ENCODE measurements around the gene OR51V1.
"Not testable (repeated sequence)": the region's sequence is repeated elsewhere in the genome, so short reads cannot be mapped to it uniquely, and the experiment has no call there.

The OR51V1 gene

DNA sequence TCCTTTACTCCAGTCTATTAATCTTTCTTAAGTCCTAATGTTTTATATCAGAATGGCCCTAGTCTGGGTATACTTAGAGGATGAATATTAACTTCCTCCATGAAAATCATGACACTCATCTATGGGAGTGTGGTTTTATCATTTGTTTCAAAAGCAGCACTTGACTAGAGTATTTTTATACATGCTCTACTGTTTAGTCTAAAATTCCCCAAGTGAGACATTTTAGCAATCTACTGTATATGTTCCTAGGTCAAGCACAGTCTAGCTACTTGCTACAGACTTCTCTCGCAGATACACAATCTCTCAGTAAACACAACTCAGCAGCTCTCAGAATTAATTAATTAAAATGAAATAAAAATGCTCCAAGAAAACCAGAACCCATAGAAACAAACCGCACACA, 29.3 kb upstream of the OR51V1 start:
- no peak for DNase-seq

DNA sequence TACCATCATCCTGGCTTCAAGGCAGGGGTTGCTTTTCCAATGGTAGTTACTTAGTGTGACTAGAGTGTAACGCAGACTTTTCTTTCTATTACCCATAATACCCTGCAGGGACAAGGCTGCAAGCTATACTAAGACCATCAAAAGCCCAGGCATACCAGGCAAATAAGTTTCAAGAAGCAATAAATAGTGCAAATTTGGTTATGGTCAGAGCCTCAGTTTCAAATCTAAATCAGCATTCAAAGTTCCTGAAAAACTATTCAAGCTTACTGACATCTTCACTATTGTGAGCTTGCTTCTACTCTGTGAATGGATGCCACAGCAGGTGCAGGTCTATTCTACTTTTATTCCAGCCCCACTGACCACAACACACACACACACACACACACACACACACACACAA, 28.9 kb upstream of the OR51V1 start:
- DNase-seq = no peak

DNA sequence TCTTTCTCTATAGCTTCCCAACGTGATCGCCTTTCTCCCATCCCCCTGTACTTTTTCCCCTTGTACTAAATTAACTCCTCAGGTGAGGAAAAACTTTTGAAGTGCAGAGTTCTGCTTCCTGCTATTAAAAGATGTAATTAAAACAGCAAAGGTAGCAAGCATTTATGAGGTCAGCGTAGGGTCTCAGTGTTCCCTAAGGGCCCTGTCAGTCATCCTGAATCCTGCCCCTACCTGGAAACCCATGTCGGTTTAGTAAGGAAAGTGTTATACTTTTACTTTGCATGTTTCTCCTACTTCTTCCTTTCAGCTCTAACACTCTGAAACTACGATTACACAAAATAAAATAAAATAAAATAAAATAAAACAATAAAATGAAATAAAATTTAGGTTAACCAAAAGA, 27.6 kb upstream of the OR51V1 start:
- no peak for DNase-seq

DNA sequence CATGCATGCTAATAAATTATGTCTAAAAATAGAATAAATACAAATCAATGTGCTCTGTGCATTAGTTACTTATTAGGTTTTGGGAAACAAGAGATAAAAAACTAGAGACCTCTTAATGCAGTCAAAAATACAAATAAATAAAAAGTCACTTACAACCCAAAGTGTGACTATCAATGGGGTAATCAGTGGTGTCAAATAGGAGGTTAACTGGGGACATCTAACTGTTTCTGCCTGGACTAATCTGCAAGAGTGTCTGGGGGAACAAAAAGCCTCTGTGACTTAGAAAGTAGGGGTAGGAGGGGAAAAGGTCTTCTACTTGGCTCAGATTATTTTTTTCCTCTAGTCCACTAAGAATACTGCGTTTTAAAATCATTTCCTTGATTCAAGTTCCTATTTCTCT, 27.2 kb upstream of the OR51V1 start:
- DNase-seq = no peak

DNA sequence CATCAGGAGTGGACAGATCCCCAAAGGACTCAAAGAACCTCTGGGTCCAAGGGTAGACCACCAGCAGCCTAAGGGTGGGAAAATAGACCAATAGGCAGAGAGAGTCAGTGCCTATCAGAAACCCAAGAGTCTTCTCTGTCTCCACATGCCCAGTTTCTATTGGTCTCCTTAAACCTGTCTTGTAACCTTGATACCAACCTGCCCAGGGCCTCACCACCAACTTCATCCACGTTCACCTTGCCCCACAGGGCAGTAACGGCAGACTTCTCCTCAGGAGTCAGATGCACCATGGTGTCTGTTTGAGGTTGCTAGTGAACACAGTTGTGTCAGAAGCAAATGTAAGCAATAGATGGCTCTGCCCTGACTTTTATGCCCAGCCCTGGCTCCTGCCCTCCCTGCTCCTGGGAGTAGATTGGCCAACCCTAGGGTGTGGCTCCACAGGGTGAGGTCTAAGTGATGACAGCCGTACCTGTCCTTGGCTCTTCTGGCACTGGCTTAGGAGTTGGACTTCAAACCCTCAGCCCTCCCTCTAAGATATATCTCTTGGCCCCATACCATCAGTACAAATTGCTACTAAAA, 26.3 kb upstream of the OR51V1 start, which contains the start of gene HBB:
Gene HBB, minus strand, starts transcription at position 340 of the 579 bp plus-strand sequence. Its CDS starts 50 bp downstream, at position 290.
- peak; percentile 11 for DNase-seq

DNA sequence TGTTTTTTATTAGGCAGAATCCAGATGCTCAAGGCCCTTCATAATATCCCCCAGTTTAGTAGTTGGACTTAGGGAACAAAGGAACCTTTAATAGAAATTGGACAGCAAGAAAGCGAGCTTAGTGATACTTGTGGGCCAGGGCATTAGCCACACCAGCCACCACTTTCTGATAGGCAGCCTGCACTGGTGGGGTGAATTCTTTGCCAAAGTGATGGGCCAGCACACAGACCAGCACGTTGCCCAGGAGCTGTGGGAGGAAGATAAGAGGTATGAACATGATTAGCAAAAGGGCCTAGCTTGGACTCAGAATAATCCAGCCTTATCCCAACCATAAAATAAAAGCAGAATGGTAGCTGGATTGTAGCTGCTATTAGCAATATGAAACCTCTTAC, 25.0 kb upstream of the OR51V1 start:
- DNase-seq = no peak

DNA sequence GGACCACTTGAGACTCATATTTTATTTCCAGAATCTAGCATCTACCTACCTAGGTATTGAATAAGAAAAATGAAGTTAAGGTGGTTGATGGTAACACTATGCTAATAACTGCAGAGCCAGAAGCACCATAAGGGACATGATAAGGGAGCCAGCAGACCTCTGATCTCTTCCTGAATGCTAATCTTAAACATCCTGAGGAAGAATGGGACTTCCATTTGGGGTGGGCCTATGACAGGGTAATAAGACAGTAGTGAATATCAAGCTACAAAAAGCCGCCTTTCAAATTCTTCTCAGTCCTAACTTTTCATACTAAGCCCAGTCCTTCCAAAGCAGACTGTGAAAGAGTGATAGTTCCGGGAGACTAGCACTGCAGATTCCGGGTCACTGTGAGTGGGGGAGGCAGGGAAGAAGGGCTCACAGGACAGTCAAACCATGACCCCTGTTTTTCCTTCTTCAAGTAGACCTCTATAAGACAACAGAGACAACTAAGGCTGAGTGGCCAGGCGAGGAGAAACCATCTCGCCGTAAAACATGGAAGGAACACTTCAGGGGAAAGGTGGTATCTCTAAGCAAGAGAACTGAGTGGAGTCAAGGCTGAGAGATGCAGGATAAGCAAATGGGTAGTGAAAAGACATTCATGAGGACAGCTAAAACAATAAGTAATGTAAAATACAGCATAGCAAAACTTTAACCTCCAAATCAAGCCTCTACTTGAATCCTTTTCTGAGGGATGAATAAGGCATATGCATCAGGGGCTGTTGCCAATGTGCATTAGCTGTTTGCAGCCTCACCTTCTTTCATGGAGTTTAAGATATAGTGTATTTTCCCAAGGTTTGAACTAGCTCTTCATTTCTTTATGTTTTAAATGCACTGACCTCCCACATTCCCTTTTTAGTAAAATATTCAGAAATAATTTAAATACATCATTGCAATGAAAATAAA, 24.3 kb upstream of the OR51V1 start:
- DNase-seq = no peak

DNA sequence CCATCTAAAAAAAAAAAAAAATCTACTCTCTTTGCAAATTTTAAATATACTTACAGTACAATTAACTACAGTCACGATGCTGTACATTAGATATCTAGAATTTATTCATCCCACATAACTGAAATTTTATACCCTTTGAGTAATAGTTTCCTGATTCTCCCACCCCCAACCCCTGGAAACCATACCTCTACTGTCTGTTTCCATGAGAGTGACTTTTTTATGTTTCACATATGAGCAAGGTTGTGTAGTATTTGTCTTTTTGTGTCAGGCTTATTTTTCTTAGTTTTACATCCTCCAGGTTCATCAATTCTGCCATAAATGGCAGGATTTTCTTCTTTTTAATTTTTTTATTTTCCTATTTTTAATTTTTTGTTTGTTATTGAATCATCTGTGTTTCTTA, 23.2 kb upstream of the OR51V1 start:
- DNase-seq = no peak

DNA sequence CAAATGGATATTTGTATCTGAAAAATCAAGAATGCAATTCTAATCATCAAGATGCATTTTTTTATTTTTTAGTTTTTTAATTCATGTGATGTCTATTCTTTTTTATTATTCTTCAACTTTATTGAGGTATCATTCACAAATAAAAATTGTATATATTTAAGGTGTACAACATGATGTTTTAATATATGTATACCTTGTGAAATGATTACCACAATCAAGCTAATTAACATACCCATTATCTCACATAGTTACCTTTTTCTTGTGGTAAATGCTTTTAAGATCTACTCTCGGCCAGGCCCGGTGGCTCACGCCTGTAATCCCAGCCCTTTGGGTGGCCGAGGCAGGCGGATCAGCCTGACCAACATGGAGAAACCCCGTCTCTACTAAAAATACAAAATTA, 22.7 kb upstream of the OR51V1 start:
- no peak for DNase-seq

DNA sequence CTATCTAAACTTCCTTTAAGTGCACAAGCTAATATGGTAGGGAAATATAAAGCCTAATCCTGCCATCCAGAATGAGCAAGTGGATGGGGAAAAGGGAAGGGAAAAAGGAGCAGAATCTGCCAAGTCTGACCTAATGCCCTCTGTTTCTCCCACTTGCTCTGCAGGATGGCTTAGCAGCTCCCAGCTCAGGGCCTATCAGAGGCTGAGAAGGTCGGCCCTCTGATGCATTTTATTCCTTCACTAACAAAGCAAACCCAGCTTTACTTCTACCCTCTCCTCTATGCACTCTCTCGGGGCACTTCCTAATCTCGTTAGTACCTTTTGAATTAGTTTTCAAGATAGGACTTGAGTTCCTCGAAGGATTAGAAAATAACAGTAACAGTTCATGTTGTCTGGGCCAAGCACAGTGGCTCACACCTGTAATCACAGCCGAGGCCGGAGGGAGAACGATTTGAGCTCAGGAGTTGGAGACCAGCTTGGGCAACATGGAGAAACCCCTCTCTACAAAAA, 9.9 kb upstream of the OR51V1 start:
- DNase-seq = no peak

DNA sequence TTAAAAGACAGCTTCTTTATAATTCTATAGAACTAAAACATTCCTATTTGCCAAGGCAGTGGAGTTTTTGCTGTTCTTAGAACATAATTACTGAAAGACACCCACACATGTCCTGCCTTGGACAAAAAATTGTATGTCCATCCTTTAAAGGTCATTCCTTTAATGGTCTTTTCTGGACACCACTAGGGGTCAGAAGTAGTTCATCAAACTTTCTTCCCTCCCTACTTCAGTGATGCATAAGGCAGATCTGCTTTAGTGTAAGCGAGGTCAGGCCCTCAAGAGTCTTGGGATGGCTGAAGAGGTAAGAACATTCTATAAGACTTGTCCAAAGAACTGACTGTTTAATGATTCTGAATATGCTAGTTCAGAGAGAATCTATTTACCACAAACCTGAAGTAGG, 4.3 kb upstream of the OR51V1 start:
- no peak for DNase-seq

DNA sequence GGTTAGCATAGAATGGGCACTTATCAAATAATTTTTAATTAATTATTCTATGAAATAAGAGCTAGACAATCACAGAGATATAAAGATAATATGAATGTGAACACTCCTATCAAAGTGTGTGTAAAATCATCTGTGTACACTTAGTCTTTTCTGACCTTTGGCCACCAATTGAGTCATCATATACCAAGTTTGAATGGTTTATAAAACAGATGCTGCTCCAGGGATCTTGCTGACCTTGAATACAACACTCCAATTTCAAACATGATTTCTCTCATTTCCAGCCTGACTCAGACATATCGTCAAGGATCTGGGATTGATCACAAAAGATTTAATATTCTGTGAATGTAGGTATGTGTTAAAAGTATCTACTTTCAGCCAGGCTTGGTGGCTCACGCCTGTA, 2.9 kb upstream of the OR51V1 start:
- DNase-seq = no peak

DNA sequence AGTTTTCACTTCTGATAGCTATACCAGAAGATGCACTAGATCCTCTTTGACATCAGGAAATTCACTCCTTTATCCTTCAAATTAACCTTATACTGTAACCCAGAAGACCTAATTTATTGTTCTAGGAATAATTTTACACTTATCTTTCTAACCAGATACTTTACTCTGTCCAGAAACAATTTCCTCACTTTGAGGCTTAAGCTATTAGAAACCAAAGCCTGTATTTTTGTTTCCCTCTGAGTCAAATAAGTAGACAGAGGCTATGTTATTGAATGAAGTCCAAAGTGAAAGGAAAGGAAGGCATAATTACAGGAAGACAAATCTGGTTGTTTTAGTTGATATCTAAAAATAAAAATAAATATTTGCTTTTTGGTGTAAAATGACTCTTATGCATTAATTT, 2.2 kb downstream of the OR51V1 start:
- DNase-seq = no peak

DNA sequence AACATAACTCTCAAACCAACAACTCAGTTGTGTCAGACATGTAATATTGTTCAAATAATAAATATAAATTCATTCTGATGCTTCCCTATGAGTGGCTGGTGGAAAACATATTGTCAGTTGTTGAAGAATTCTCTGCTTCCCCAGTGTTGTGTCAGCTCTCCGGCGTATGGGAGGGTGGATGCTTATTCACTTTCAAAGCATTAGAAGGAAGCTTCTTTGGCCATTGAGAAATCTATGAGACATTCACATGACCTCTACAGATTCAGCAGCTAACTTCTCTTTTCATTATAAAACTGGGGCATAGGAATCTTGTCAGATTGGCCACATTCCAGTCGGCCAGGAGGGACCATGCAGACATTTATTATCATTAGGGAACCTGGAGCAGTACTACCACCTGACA, 2.9 kb downstream of the OR51V1 start:
- DNase-seq = no peak

DNA sequence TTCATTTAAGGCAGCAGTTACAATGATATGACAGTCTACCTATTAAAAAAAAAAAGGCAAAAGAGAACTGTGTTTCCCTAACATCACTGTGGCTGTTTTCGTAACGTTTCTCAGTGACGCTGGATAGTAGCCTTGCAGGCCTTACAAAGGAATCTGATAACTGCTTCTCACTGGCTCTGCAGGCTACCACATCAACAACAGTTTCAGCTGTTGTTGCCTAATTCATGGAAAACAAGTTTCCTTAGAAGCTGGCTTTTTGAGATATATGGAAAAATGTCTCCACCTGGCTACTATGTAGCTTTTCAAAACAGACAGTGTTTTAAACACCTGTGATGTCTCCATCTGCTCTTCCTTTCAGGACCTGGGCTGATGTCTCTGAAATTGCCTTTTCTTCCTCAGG, 3.8 kb downstream of the OR51V1 start:
- DNase-seq = no peak

DNA sequence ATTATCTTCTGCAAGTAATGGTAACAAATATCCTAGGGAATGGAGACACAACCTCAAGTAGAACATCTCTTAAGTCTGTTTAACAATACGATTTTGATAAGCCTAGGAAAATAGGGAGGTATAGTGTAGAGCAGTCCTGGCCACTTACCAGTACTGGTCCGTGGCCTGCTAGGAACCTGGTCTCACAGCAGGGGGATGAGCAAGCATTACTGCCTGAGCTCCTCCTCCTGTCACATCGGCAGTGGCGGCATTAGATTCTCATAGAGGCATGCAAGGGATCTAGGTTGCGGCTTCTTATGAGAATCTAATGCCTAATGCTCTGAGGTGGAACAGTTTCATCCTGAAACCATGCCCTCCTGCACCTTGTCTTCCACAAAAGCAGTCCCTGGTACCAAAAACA, 4.4 kb downstream of the OR51V1 start:
- no peak for DNase-seq

DNA sequence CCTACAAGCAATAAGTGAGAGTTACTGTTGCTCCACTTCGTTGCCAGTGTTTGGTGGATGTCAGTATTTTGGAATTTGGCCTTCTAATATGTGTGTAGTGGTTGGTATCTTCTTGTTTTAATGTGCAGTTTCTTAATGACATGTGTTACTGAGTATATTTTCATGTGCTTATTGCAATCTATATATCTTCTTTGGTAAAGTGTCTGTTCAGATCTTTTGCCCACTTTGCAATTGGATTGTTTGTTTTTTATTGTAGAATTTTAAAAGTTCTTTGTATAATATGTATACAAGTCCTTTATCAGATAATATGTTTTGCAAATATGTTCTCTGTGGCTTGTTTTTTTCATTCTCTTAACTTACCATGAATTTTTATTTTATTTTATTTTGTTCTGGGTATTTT, 7.7 kb downstream of the OR51V1 start:
- no peak for DNase-seq

DNA sequence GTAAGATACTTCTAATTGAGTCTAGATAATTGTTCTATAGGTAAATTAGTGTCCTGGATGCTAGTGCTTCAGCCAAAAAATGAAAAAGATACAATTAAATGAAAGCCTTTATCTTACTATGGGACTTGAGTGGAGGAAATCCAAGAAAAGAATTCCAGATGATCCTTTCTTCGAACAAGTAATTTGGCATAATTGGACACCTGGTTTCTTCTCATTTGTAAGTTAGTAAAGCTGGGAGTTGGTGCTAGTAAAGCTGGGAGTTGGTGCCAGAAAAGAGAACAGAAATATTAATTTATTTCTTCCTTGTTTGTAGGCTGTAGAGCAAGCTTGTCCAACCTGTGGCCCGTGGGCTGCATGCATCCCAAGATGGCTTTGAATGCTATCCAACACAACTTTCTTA, 12.3 kb downstream of the OR51V1 start:
- DNase-seq = no peak

DNA sequence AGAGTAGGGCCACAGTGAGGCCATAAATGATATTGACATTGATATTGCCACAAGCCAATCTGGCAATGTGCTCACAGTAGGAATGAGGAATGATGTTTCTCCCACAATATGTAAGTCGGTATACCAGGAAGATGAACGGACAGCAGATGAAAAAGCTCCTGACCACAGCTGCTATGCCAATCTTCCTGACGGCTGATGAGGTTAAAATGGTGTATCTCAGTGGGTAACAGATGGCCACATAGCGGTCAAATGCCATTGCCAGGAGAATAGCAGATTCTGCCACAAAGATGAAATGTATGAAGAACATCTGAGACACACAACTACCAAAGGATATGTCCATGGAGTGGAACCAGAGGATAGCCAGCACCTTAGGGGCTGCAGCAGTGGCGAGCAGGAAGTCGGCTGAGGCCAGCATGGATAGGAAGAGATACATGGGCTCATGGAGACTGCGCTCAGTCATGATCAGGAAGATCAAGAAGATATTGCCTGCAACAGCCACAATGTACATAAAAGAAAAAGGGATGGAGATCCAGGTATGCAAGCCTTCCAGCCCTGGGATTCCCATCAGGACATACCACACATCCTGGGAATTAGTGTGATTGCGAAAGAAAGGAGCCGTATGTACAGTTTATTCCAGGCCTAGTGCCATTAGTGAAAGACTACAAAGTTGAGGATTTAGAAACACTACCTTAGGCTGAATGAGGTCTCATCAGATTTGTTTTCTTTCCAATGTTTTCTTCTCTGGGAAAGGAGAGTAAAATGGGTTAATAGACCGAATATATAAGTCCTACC, 22.2 kb downstream of the OR51V1 start:
- DNase-seq = no peak

DNA sequence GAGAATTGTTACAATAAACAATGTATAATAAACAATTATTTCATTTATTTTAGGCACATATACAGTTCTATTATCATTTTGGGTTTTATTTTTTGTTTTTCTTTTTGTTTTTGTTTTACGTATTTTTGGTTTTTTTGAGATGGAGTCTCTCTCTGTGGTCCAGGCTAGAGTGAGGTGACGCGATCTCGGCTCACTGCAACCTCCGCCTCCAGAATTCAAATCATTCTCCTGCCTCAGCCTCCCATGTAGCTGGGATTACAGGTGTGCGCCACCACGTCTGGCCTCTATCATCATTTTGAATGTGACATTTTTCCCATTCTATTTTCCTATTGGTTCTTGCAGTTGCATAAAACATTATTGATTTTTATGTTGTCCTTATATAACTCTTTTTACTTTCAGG, 25.5 kb downstream of the OR51V1 start:
- no peak for DNase-seq

DNA sequence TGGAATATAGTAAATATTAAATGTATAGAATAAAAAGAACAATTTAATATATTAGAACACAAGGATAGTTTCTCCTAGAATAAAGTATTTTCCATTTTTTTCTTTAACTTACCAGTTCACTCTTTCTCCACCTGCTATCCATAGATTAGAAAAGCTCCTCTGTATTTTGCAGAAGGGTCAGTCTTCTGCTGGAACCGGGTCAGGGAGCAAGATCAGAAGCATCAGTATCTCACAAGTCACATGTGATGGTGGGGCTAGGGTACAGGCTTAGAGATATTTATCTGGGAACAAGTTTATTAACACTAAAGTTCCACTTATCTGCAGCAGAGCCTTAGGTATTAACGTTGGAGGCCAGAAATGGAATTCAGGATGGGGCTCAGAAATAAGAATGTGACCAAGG, 28.6 kb downstream of the OR51V1 start:
- DNase-seq = no peak

DNA sequence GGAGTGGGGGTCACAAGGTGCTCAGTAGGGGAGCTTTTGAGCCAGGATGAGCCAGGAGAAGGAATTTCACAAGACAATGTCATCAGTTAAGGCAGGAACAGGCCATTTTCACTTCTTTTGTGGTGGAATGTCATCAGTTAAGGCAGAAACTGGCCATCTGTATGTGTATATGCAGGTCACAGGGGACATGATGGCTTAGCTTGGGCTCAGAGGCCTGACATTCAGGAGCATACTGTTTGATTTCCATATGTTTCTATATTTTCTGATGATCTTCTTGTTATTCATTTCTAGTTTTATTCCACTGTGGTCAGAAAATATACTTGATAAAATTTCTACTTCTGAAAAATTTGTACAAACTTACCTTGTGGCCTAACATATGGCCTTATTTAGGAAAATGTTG, 34.6 kb downstream of the OR51V1 start:
- DNase-seq = not testable (repeated sequence)

DNA sequence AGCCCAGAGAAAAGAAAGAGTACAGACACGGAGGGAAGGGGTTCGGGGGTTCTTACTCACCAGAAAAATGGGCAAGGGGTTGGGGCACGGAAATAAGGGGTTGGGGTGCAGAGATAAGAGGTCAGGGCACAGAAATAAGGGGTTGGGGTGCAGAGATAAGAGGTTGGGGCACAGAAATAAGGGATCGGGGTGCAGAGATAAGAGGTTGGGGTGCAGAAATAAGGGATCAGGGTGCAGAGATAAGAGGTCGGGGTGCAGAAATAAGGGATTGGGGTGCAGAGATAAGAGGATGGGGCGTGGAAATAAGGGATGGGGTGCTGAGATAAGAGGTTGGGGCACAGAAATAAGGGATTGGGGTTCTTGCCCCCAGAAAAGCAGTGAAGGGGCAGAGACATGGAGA, 35.7 kb downstream of the OR51V1 start:
- DNase-seq = not testable (repeated sequence)

DNA sequence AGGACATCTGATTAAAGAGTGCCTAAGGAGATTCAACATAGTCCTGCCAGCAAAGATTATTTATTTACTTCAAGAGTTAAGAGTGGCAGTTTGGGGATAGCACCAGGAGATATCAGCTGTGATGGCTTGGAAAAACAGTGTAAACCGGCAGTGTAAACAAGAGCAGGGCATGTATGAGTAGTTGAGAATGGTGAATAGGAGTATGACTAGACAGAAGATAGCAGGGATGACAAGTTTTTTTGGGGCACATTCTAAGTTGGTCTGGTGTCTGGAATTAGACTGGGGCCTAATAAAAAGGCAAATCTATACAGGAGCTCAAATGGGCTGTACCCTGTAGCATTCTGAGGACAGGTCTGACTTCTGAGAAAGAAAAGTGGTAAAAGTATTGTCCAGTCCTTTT, 39.4 kb downstream of the OR51V1 start:
- not testable (repeated sequence) for DNase-seq

All from DMS79 treated with DMSO at 0.1 percent for 48 hours (cell line).